H1 (cell line): Measurements from ENCODE around the gene C1orf74. TPM values are rescaled to one million over a fixed set of nuclear protein-coding genes. Genes with fewer than 3 reads are reported as not detected.

Experiments used
- CTCF ChIA-PET: fragments of 300-600 bp; sonication (Branson Sonifier 250); formaldehyde crosslinking; loops from one replicate; lab custom pipeline; 2021; ENCODE audit not compliant: partially characterized antibody; lab: Charles Lee
- POLR2A ChIA-PET: fragments of 300-600 bp; sonication (Branson Sonifier 250); formaldehyde crosslinking; loops from one replicate; lab custom pipeline; 2021; ENCODE audit warnings: inconsistent platforms; ENCODE audit not compliant: partially characterized antibody; lab: Charles Lee
- DNase-seq, 2 experiments: peaks; one replicate each; pipeline versions ENCODE4 v3.0.0 to v3.0.0-alpha.2; 2010 to 2022; ENCODE audit warnings: low spot score in 2 of 2, low read depth in 1 of 2, mixed read lengths in 1 of 2
- FAIRE-seq: peaks from 2 replicates; lab custom pipeline; 2011; peaks lifted over from hg19 to GRCh38; lab: Jason Lieb, UNC
- H2AFZ ChIP-seq: 2 replicates; pipeline ENCODE4 v1.8.1; 2012; ENCODE audit warnings: low read length, inconsistent platforms
- H2AK5ac ChIP-seq: 2 replicates; pipeline ENCODE4 v1.6.1; 2013; ENCODE audit warnings: low read depth, low read length
- H2BK120ac ChIP-seq: replicated peaks from 2 replicates; pipeline ENCODE3; 2013; ENCODE audit warnings: low read depth, low read length, inconsistent platforms
- H2BK12ac ChIP-seq: 2 replicates; pipeline ENCODE4 v1.6.1; 2013; ENCODE audit warnings: low read depth, low read length
- H2BK15ac ChIP-seq: 2 replicates; pipeline ENCODE4 v1.6.1; 2013; ENCODE audit warnings: low read length
- H2BK20ac ChIP-seq: 2 replicates; pipeline ENCODE4 v1.6.1; 2013; ENCODE audit warnings: low read length
- H2BK5ac ChIP-seq: 2 replicates; pipeline ENCODE4 v1.6.1; 2013; ENCODE audit warnings: low read depth, low read length
- H3K14ac ChIP-seq: 2 replicates; pipeline ENCODE4 v1.6.1; 2013; ENCODE audit warnings: inconsistent platforms; ENCODE audit not compliant: insufficient read length
- H3K18ac ChIP-seq: 2 replicates; pipeline ENCODE4 v1.6.1; 2013; ENCODE audit warnings: low read length; ENCODE audit errors: extremely low read depth
- H3K23ac ChIP-seq: 2 replicates; pipeline ENCODE4 v1.6.1; 2013; ENCODE audit warnings: inconsistent platforms; ENCODE audit not compliant: insufficient read length
- H3K23me2 ChIP-seq: 2 replicates; pipeline ENCODE4 v1.6.1; 2013; ENCODE audit warnings: low read depth, low read length
- H3K27ac ChIP-seq: 2 replicates; pipeline ENCODE4 v1.6.1; 2011; ENCODE audit warnings: low read depth, low read length, inconsistent platforms
- H3K27me3 ChIP-seq, 4 experiments: replicated peaks in 1 of 4; 1 replicate in 1 of 4; 2 replicates in 3 of 4; pipeline versions ENCODE4 v1.6.1 to v1.8.1; 2011 to 2013; ENCODE audit warnings: low read length in 3 of 4, mild to moderate bottlenecking in 3 of 4, inconsistent platforms in 2 of 4, mixed read lengths in 2 of 4, moderate library complexity in 1 of 4; ENCODE audit not compliant: control insufficient read depth in 3 of 4, insufficient read depth in 3 of 4; ENCODE audit errors: extremely low read depth in 1 of 4
- H3K36me3 ChIP-seq, 4 experiments: 2 replicates each; pipeline versions ENCODE4 v1.6.1 to v1.8.1; 2011 to 2013; ENCODE audit warnings: mild to moderate bottlenecking in 4 of 4, low read length in 3 of 4, moderate library complexity in 2 of 4, control low read depth in 1 of 4, inconsistent platforms in 1 of 4; ENCODE audit not compliant: insufficient read depth in 4 of 4, control insufficient read depth in 2 of 4
- H3K4ac ChIP-seq: replicated peaks from 2 replicates; pipeline ENCODE3; 2013; ENCODE audit warnings: low read length, low read depth, mixed read lengths, inconsistent platforms; ENCODE audit not compliant: insufficient read length
- H3K4me1 ChIP-seq, 4 experiments: replicated peaks in 1 of 4; 1 replicate in 1 of 4; 2 replicates in 3 of 4; pipeline versions ENCODE4 v1.6.1 to v1.8.1; 2011 to 2013; ENCODE audit warnings: low read length in 3 of 4, inconsistent platforms in 2 of 4, mixed read lengths in 1 of 4; ENCODE audit not compliant: insufficient read depth in 4 of 4, control insufficient read depth in 3 of 4
- H3K4me2 ChIP-seq, 2 experiments: 2 replicates each; pipeline versions ENCODE4 v1.6.1 to v1.8.1; 2011 to 2013; ENCODE audit warnings: low read depth in 2 of 2, low read length in 2 of 2, control low read depth in 1 of 2, inconsistent platforms in 1 of 2, mild to moderate bottlenecking in 1 of 2; ENCODE audit not compliant: insufficient read depth in 1 of 2
- H3K4me3 ChIP-seq, 4 experiments: fragments of 200-600, 300-600 bp in 1 of 4; sonication (generic), shearing (Covaris generic), sonication (Bioruptor Twin) in 1 of 4; 2 replicates each; pipeline versions ENCODE4 v1.5.1 to v1.8.1; 2011 to 2016; ENCODE audit warnings: low read length in 4 of 4, low read depth in 3 of 4, control low read depth in 2 of 4, inconsistent platforms in 2 of 4, mild to moderate bottlenecking in 2 of 4, mixed read lengths in 1 of 4, moderate library complexity in 1 of 4; ENCODE audit not compliant: insufficient read depth in 2 of 4; ENCODE audit errors: extremely low read depth in 1 of 4
- H3K56ac ChIP-seq: replicated peaks from 2 replicates; pipeline ENCODE3; 2013; ENCODE audit warnings: low read depth, mild to moderate bottlenecking, mixed read lengths, low read length, inconsistent platforms; ENCODE audit not compliant: insufficient read length
- H3K79me1 ChIP-seq: 2 replicates; pipeline ENCODE4 v1.6.1; 2013; ENCODE audit warnings: low read depth, low read length, control low read depth
- H3K79me2 ChIP-seq, 2 experiments: 2 replicates each; pipeline versions ENCODE4 v1.6.1 to v1.8.1; 2012 to 2013; ENCODE audit warnings: low read length in 2 of 2, mild to moderate bottlenecking in 2 of 2, inconsistent platforms in 1 of 2; ENCODE audit not compliant: insufficient read depth in 2 of 2, control insufficient read depth in 1 of 2
- H3K9ac ChIP-seq, 4 experiments: replicated peaks in 1 of 4; 1 replicate in 1 of 4; 2 replicates in 3 of 4; pipeline versions ENCODE4 v1.6.1 to v1.8.1; 2011 to 2013; ENCODE audit warnings: low read depth in 3 of 4, low read length in 3 of 4, control low read depth in 2 of 4, mild to moderate bottlenecking in 2 of 4, moderate library complexity in 2 of 4, inconsistent platforms in 1 of 4; ENCODE audit errors: extremely low read depth in 1 of 4
- H3K9me3 ChIP-seq, 2 experiments: 2 replicates each; pipeline versions ENCODE4 v1.6.1 to v1.8.1; 2012 to 2013; ENCODE audit warnings: mild to moderate bottlenecking in 2 of 2, moderate library complexity in 2 of 2, control low read depth in 1 of 2, inconsistent platforms in 1 of 2, low read depth in 1 of 2, low read length in 1 of 2, mixed read lengths in 1 of 2; ENCODE audit not compliant: insufficient read depth in 2 of 2
- H4K20me1 ChIP-seq, 2 experiments: replicated peaks in 1 of 2; 2 replicates each; pipeline versions ENCODE3 to v1.8.1; 2011 to 2013; ENCODE audit warnings: inconsistent platforms in 2 of 2, low read length in 2 of 2, mild to moderate bottlenecking in 1 of 2; ENCODE audit not compliant: insufficient read depth in 2 of 2, control insufficient read depth in 1 of 2
- H4K5ac ChIP-seq: 2 replicates; pipeline ENCODE4 v1.6.1; 2013; ENCODE audit warnings: low read length, low read depth, mixed read lengths, inconsistent platforms; ENCODE audit not compliant: insufficient read length
- H4K8ac ChIP-seq: 2 replicates; pipeline ENCODE4 v1.8.0; 2013; ENCODE audit warnings: mild to moderate bottlenecking, moderate library complexity, low read length, inconsistent platforms; ENCODE audit not compliant: insufficient read depth; ENCODE audit errors: extremely low read depth
- H4K91ac ChIP-seq: replicated peaks from 2 replicates; pipeline ENCODE3; 2013; ENCODE audit warnings: low read length, mixed read lengths, inconsistent platforms; ENCODE audit not compliant: insufficient read length
- NANOG ChIP-seq: IDR thresholded peaks from 2 replicates; pipeline ENCODE4 v1.6.1; 2011; ENCODE audit warnings: low read length, low read depth, mild to moderate bottlenecking, inconsistent platforms; ENCODE audit not compliant: insufficient read depth, poor library complexity, severe bottlenecking
- TAF1 ChIP-seq: IDR thresholded peaks from 2 replicates; pipeline ENCODE4 v1.6.1; 2011; ENCODE audit warnings: mild to moderate bottlenecking, low read depth, low read length
- WGBS, 2 experiments: shearing (Covaris generic) in 1 of 2; methylation state at CpG; one replicate each; pipeline versions ENCODE4 v1.1.6 to v1.1.7; 2013 to 2015; ENCODE audit warnings: low lambda C conversion rate in 2 of 2, mixed read lengths in 2 of 2, inconsistent platforms in 1 of 2, low coverage in 1 of 2, missing lambda C conversion rate in 1 of 2; ENCODE audit not compliant: insufficient replicate concordance in 2 of 2, insufficient coverage in 1 of 2, insufficient read length in 1 of 2; ENCODE audit errors: extremely low coverage in 1 of 2, missing lambda C conversion rate in 1 of 2; 5-methylcytosine and 5-hydroxymethylcytosine counted together
- polyA plus RNA-seq, 7 experiments: library from polyadenylated mRNA; depleted of rRNA in 3 of 7; stranded (reverse) in 5 of 7; unstranded in 2 of 7; fragments of >200 nt in 5 of 7; fragments of 200-250 nt in 2 of 7; gene quantifications; 1 replicate in 5 of 7; 2 replicates in 1 of 7; 4 replicates in 1 of 7; pipeline versions ENCODE4 v1.2.1 to v1.2.3, GENCODE V29; 2011 to 2013; ENCODE audit warnings: missing spikeins in 2 of 7, mixed read lengths in 2 of 7
- total RNA-seq: library from RNA; stranded (reverse); fragmentation: NEBNext Ultra II Directional; extraction: Animal tissue kit (Norgen Biotek cat#: 25700); gene quantifications from 2 replicates; pipeline ENCODE4 v1.2.1, GENCODE V29; 2021

Gene C1orf74
- total and polyA plus RNA-seq, 2 of the 8 experiments (the other 6 are each of a cell fraction or from before 2014, with no cell fraction given), result 3.1 to 3.9 TPM

GRCh38 chr1:209758400-209758799 is 26.0 kb downstream of the C1orf74 start:
- H3K4ac ChIP-seq, result no peak overlapping the region

More at GRCh38 chr1:209758400-209758799, 26.0 kb downstream of the C1orf74 start:
- DNase-seq (no peak), FAIRE-seq (no peak)
- Histone ChIP-seq H3K36me3 (no peaks in the 10 kb centered on the region), H4K91ac (no peak overlapping the region), H2AFZ (no peak overlapping the region), H3K23ac (no peak overlapping the region), H3K18ac (no peak overlapping the region), H2AK5ac (no peak overlapping the region), H3K27ac (no peak overlapping the region), H4K8ac (peak overlapping the region; percentile 58; the same call in 1 of the 2 replicates), H2BK5ac (no peak overlapping the region), H3K14ac (no peak overlapping the region), H3K4me1 (no peaks in the 10 kb centered on the region; a peak in 1 of 7 replicates), H4K20me1 (no peaks in the 10 kb centered on the region), H3K56ac (no peak overlapping the region), H3K79me1 (no peaks in the 10 kb centered on the region), H3K4me3 (no peak overlapping the region), H3K23me2 (no peaks in the 10 kb centered on the region), H3K9ac (no peak overlapping the region), H4K5ac (no peak overlapping the region), H2BK120ac (no peak overlapping the region), H2BK20ac (no peak overlapping the region), H3K9me3 (no peaks in the 10 kb centered on the region), H2BK15ac (no peak overlapping the region), H3K4me2 (no peak overlapping the region), H2BK12ac (no peak overlapping the region), H3K79me2 (no peaks in the 10 kb centered on the region), H3K27me3 (peaks cover 0 to 3% (median 0%) of the 10 kb centered on the region in 4 experiments; a peak in 1 of 7 replicates)
- 83% methylated on average over 3 of the region's 3 CpGs; no CpG with 5 or more reads in 1 of the 2 experiments for WGBS, 2 experiments
- TF ChIP-seq NANOG (no peak), TAF1 (no peak)
- ChIA-PET POLR2A (no interaction called here), CTCF (interaction anchor here (0.8 to 4.4 kb wide), 5 partner anchors 8 to 69 kb away, joined by 3 to 22 read pairs (median 3); partner anchors contain the start of gene UTP25)
